Spleen (tissue), 11 donors: ENCODE measurements around the gene NR1D2. TPM values are rescaled to one million over a fixed set of nuclear protein-coding genes. Genes with fewer than 3 reads are reported as not detected.
A peak's percentile ranks its signal among the peaks of the same experiment; 100 is the strongest.

Experiments
- DNase-seq: peaks from one replicate; pipeline ENCODE4 v3.0.0-alpha.2; 2020
- H3K27ac ChIP-seq, 8 donors: fragments of 200-600 bp; sonication (generic) in 7 of 8; 1 replicate in 4 of 8; 2 replicates in 4 of 8; pipeline versions ENCODE4 v1.5.0 to v1.8.0; 2016 to 2021; ENCODE audit warnings: inconsistent platforms in 4 of 8, mild to moderate bottlenecking in 4 of 8, moderate library complexity in 1 of 8
- H3K27me3 ChIP-seq, 7 donors: fragments of 200-600 bp; sonication (generic) in 6 of 7; replicated peaks in 1 of 7; 1 replicate in 4 of 7; 2 replicates in 3 of 7; pipeline versions ENCODE4 v1.5.0 to v1.8.0; 2016 to 2021; ENCODE audit warnings: inconsistent platforms in 3 of 7, mild to moderate bottlenecking in 1 of 7
- H3K36me3 ChIP-seq, 6 donors: fragments of 200-600 bp; sonication (generic) in 5 of 6; 1 replicate in 4 of 6; 2 replicates in 2 of 6; pipeline versions ENCODE4 v1.5.0 to v1.8.0; 2016 to 2021; ENCODE audit warnings: inconsistent platforms in 2 of 6
- H3K4me1 ChIP-seq, 6 donors: fragments of 200-600 bp; sonication (generic) in 5 of 6; 1 replicate in 3 of 6; 2 replicates in 3 of 6; pipeline versions ENCODE4 v1.5.0 to v1.8.0; 2016 to 2021; ENCODE audit warnings: inconsistent platforms in 3 of 6
- H3K4me3 ChIP-seq, 8 donors: fragments of 200-600 bp; sonication (generic) in 7 of 8; 1 replicate in 4 of 8; 2 replicates in 4 of 8; pipeline versions ENCODE4 v1.5.0 to v1.8.0; 2016 to 2021; ENCODE audit warnings: inconsistent platforms in 4 of 8, mild to moderate bottlenecking in 4 of 8, moderate library complexity in 2 of 8
- H3K9me3 ChIP-seq, 8 donors: fragments of 200-600 bp; sonication (generic) in 7 of 8; 1 replicate in 4 of 8; 2 replicates in 4 of 8; pipeline versions ENCODE4 v1.5.0 to v1.8.0; 2016 to 2021; ENCODE audit warnings: inconsistent platforms in 4 of 8
- CTCF ChIP-seq, 11 experiments: fragments of 200-600 bp in 7 of 11; fragments of 450-650 bp in 4 of 11; sonication (generic) in 4 of 11; IDR thresholded peaks in 8 of 11; conservative IDR thresholded peaks in 3 of 11; 1 replicate in 7 of 11; 2 replicates in 4 of 11; pipeline versions ENCODE4 v1.4.0 to v1.8.0; 2016 to 2021; ENCODE audit warnings: antibody characterized with exemption in 11 of 11, inconsistent platforms in 4 of 11, mild to moderate bottlenecking in 1 of 11
- POLR2A ChIP-seq, 3 donors: fragments of 450-650 bp; IDR thresholded peaks; one replicate each; pipeline ENCODE4 v1.5.1; 2017; ENCODE audit warnings: antibody characterized with exemption in 3 of 3, mild to moderate bottlenecking in 1 of 3
- POLR2AphosphoS5 ChIP-seq, 3 donors: sonication (generic); formaldehyde crosslinking; IDR thresholded peaks; one replicate each; pipeline ENCODE4 v1.5.1; 2017; ENCODE audit warnings: antibody characterized with exemption in 3 of 3
- WGBS, 5 donors: extraction: QIAGEN DNeasy Blood & Tissue Kit in 3 of 5; methylation state at CpG; one replicate each; pipeline versions ENCODE4 v1.1.5 to v1.1.7; 2013 to 2018; 5-methylcytosine and 5-hydroxymethylcytosine counted together
- intact Hi-C: fragments of 100-400 bp; cut with DNase I; formaldehyde crosslinking; loops from one replicate; pipeline ENCODE4 v1.15.0; 2023; ENCODE audit warnings: low total_unique reads
- polyA plus RNA-seq, 3 donors: library from polyadenylated mRNA; stranded (reverse); fragments of 200-250 nt; gene quantifications; one replicate each; pipeline ENCODE4 v1.2.1, GENCODE V29; 2013
- total RNA-seq, 7 donors: library from RNA; depleted of rRNA in 3 of 7; stranded (reverse); fragments of >200 nt in 3 of 7; fragmentation: NEBNext Ultra II Directional in 4 of 7; extraction: Animal tissue kit (Norgen Biotek cat#: 25700) in 4 of 7; gene quantifications; one replicate each; pipeline versions ENCODE4 v1.1.0 to v1.2.1, GENCODE V29; 2016 to 2021
- donor health status: healthy with polysubstance abuse.
- donor health status: DM: no; HTN: no; CAD: no; lungs with moderate emphysema.
- donor health status: DM: no; HTN: no; CAD: no.
- donor health status: Bipolar disorder and iron deficiency.
- donor health status: healthy.
- donor health status: DM: no; HTN: no; CAD: no.
- donor health status: DM: yes; HTN: yes; CAD: no.

NR1D2 gene
- total and polyA plus RNA-seq, 10 donors = 6.1 to 44.4 (median 33.3) TPM

- Histone ChIP-seq H3K27ac (no peak overlapping the region), H3K27me3 (no peaks in the 10 kb centered on the region), H3K4me1 (peaks cover 28 to 54% (median 49%) of the 10 kb centered on the region in 6 donors), H3K4me3 (no peak overlapping the region), H3K9me3 (no peaks in the 10 kb centered on the region), H3K36me3 (peaks cover 0 to 56% (median 42%) of the 10 kb centered on the region in 6 donors)
- TF ChIP-seq POLR2A (IDR thresholded peaks at IDR 0.05) (no peak), POLR2AphosphoS5 (IDR thresholded peaks at IDR 0.05) (no peak), CTCF (IDR thresholded peaks at IDR 0.05 in 8 of 11, conservative IDR thresholded peaks at IDR 0.05 in 3 of 11) (no peak)
- WGBS, 5 donors = 48 to 73% (median 68%) methylated on average over 2 of the region's 2 CpGs
- intact Hi-C loops = loop anchor here (2.0 kb wide), 1 partner anchor 25 kb away; the partner anchor contains the start of gene NR1D2
- DNase-seq = no peak
Measured at GRCh38 chr3:23919628-23920027, 25.5 kb upstream of the NR1D2 start.

GRCh38 chr3:23920151-23920655, 24.9 kb upstream of the NR1D2 start:
- H3K27me3 ChIP-seq = no peaks in the 10 kb centered on the region
- no peaks in the 10 kb centered on the region for H3K9me3 ChIP-seq
- peaks cover 28 to 48% (median 43%) of the 10 kb centered on the region in 6 donors for H3K4me1 ChIP-seq
- intact Hi-C loops = no loop called here
- DNase-seq = no peak
- peak overlapping the region in 1 of 8 donors; percentile 3 for H3K4me3 ChIP-seq
- peaks cover 0 to 56% (median 42%) of the 10 kb centered on the region in 6 donors for H3K36me3 ChIP-seq
- 82 to 89% (median 84%) methylated on average over 5 of the region's 5 CpGs for WGBS, 5 donors
- no peak for TF ChIP-seq POLR2AphosphoS5 (IDR thresholded peaks at IDR 0.05)
- TF ChIP-seq POLR2A (IDR thresholded peaks at IDR 0.05) = no peak
- TF ChIP-seq CTCF (IDR thresholded peaks at IDR 0.05 in 8 of 11, conservative IDR thresholded peaks at IDR 0.05 in 3 of 11) = no peak
- peak overlapping the region in 2 of 8 donors; percentile 2 to 16 for H3K27ac ChIP-seq

- Histone ChIP-seq H3K27me3 (no peaks in the 10 kb centered on the region), H3K36me3 (peaks cover 0 to 56% (median 42%) of the 10 kb centered on the region in 6 donors), H3K4me1 (peaks cover 24 to 39% (median 34%) of the 10 kb centered on the region in 6 donors), H3K9me3 (no peaks in the 10 kb centered on the region), H3K27ac (peak overlapping the region in 1 of 8 donors; percentile 12), H3K4me3 (no peak overlapping the region)
- intact Hi-C loops = no loop called here
- 78 to 91% (median 86%) methylated on average over 3 of the region's 3 CpGs for WGBS, 5 donors
- no peak for TF ChIP-seq CTCF (IDR thresholded peaks at IDR 0.05 in 8 of 11, conservative IDR thresholded peaks at IDR 0.05 in 3 of 11)
- TF ChIP-seq POLR2AphosphoS5 (IDR thresholded peaks at IDR 0.05) = no peak
- no peak for TF ChIP-seq POLR2A (IDR thresholded peaks at IDR 0.05)
- no peak for DNase-seq
Measured at GRCh38 chr3:23921052-23921511, 24.0 kb upstream of the NR1D2 start.

- intact Hi-C loops = no loop called here
- 55 to 82% (median 73%) methylated on average over 2 of the region's 2 CpGs for WGBS, 5 donors
- H3K27ac ChIP-seq = no peak overlapping the region
- H3K36me3 ChIP-seq = peaks cover 0 to 46% (median 38%) of the 10 kb centered on the region in 6 donors
- TF ChIP-seq POLR2AphosphoS5 (IDR thresholded peaks at IDR 0.05) = no peak
- TF ChIP-seq CTCF (IDR thresholded peaks at IDR 0.05 in 8 of 11, conservative IDR thresholded peaks at IDR 0.05 in 3 of 11) = no peak
- TF ChIP-seq POLR2A (IDR thresholded peaks at IDR 0.05) = no peak
- no peak for DNase-seq
- H3K27me3 ChIP-seq = no peaks in the 10 kb centered on the region
- H3K4me3 ChIP-seq = no peak overlapping the region
- no peaks in the 10 kb centered on the region for H3K9me3 ChIP-seq
- peaks cover 14 to 23% (median 20%) of the 10 kb centered on the region in 6 donors for H3K4me1 ChIP-seq
Measured at GRCh38 chr3:23923786-23924185, 21.3 kb upstream of the NR1D2 start.
